Calu3 (cell line): ENCODE measurements around the gene CELF5. TPM values are rescaled to one million over a fixed set of nuclear protein-coding genes. Genes with fewer than 3 reads are reported as not detected.
"Not testable (repeated sequence)": the region's sequence is repeated elsewhere in the genome, so short reads cannot be mapped to it uniquely, and the experiment has no call there.

Experiments used
- BruUV-seq: library from RNA; stranded (reverse); fragments of 400-500 nt; replicated peaks from 2 replicates; lab custom pipeline; 2021; lab: Mats Ljungman, UMichigan
- CTCF ChIA-PET: fragments of 300-600 bp; sonication (Branson Sonifier 250); formaldehyde crosslinking; loops from one replicate; lab custom pipeline; 2022; ENCODE audit warnings: antibody characterized with exemption; lab: Charles Lee
- DNase-seq: peaks from one replicate; pipeline ENCODE4 v3.0.0; 2022
- H3K27ac Mint-ChIP-seq: one replicate; pipeline ENCODE4 v1.8.0; 2022; ENCODE audit warnings: mixed read lengths; ENCODE audit not compliant: unreplicated experiment
- H3K27me3 Mint-ChIP-seq: one replicate; pipeline ENCODE4 v1.8.0; 2022; ENCODE audit warnings: mixed read lengths; ENCODE audit not compliant: unreplicated experiment
- H3K36me3 Mint-ChIP-seq: one replicate; pipeline ENCODE4 v1.8.0; 2022; ENCODE audit warnings: mild to moderate bottlenecking, moderate library complexity, mixed read lengths; ENCODE audit not compliant: insufficient read depth, unreplicated experiment
- H3K4me1 Mint-ChIP-seq: one replicate; pipeline ENCODE4 v1.8.0; 2022; ENCODE audit warnings: mild to moderate bottlenecking, low read depth, mixed read lengths; ENCODE audit not compliant: unreplicated experiment
- H3K4me3 Mint-ChIP-seq: one replicate; pipeline ENCODE4 v1.8.0; 2022; ENCODE audit warnings: mild to moderate bottlenecking, low read depth, moderate library complexity, mixed read lengths; ENCODE audit not compliant: unreplicated experiment
- H3K9me3 Mint-ChIP-seq: one replicate; pipeline ENCODE4 v1.8.0; 2022; ENCODE audit warnings: low read depth, mixed read lengths; ENCODE audit not compliant: unreplicated experiment
- intact Hi-C: fragments of 100-400 bp; cut with micrococcal nuclease; formaldehyde crosslinking; loops from one replicate; pipeline ENCODE4 v1.10.0; 2022; ENCODE audit not compliant: unreplicated experiment
- total RNA-seq: library from RNA; stranded (reverse); gene quantifications from 2 replicates; pipeline ENCODE4 v1.2.3, GENCODE V29; 2022
- TF ChIP-seq, protein P1 (sequence below): fragments of 200-600 bp; IDR thresholded peaks from one replicate; pipeline ENCODE4 v1.8.0; 2022; ENCODE audit warnings: antibody characterized with exemption; ENCODE audit not compliant: unreplicated experiment

The CELF5 gene
- total RNA-seq, 1 experiment from 2014 or later, result 0.40 TPM

- CTCF ChIA-PET, result no interaction called here
- Mint-ChIP-seq H3K27me3 (no peaks in the 10 kb centered on the region), H3K36me3 (peaks cover 3% of the 10 kb centered on the region), H3K9me3 (no peaks in the 10 kb centered on the region), H3K4me3 (no peak overlapping the region), H3K27ac (no peak overlapping the region), H3K4me1 (no peaks in the 10 kb centered on the region)
- BruUV-seq, result no TSS peak
- TF ChIP-seq, protein P1, sequence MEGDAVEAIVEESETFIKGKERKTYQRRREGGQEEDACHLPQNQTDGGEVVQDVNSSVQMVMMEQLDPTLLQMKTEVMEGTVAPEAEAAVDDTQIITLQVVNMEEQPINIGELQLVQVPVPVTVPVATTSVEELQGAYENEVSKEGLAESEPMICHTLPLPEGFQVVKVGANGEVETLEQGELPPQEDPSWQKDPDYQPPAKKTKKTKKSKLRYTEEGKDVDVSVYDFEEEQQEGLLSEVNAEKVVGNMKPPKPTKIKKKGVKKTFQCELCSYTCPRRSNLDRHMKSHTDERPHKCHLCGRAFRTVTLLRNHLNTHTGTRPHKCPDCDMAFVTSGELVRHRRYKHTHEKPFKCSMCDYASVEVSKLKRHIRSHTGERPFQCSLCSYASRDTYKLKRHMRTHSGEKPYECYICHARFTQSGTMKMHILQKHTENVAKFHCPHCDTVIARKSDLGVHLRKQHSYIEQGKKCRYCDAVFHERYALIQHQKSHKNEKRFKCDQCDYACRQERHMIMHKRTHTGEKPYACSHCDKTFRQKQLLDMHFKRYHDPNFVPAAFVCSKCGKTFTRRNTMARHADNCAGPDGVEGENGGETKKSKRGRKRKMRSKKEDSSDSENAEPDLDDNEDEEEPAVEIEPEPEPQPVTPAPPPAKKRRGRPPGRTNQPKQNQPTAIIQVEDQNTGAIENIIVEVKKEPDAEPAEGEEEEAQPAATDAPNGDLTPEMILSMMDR, result no peak
- no peak for DNase-seq
- intact Hi-C loops, result no loop called here
Observed at GRCh38 chr19:3340340-3340739, 115.9 kb downstream of the CELF5 start.

DNA sequence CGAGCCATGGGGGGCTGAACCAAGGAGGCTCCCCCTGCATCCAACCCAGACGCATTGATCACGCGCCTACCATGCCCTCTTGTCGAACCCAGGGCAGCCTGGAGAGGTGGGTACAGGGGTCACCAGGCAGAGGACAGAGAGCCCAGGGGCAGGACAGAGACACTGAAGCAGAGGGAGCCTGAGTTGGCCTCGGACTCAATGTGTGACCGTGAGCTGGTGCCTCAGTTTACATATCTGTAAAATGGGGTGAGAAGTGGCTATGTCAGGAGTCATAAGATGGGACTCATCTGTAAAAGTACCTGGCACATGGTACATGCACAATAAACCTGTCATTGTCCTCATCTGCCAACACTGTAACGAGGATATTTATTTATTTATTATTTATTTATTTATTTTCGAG, 117.8 kb downstream of the CELF5 start:
- Mint-ChIP-seq H3K36me3 (peaks cover 3% of the 10 kb centered on the region), H3K4me3 (no peak overlapping the region), H3K9me3 (no peaks in the 10 kb centered on the region), H3K27ac (no peak overlapping the region), H3K4me1 (no peaks in the 10 kb centered on the region), H3K27me3 (no peaks in the 10 kb centered on the region)
- TF ChIP-seq, protein P1, result no peak
- BruUV-seq, result no TSS peak
- CTCF ChIA-PET, result no interaction called here
- intact Hi-C loops, result no loop called here
- DNase-seq, result no peak

DNA sequence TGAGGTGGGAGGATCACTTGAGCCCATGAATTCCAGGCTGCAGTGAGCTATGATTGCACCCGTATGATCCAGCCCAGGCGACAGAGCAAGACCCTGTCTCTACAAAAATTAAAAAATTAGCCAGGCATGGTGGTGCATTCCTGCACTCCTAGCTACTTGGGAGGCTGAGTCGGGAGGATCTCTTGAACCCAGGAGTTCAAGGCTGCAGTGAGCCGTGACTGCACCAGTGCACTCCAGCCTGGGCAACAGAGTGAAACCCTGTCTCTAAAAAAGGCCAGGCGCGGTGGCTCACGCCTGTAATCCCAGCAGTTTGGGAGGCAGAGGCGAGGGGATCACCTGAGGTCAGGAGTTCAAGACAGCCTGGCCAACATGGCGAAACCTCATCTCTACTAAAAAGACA, 118.5 kb downstream of the CELF5 start:
- H3K9me3 Mint-ChIP-seq, BruUV-seq, H3K27ac Mint-ChIP-seq, CTCF ChIA-PET, H3K4me1 Mint-ChIP-seq, DNase-seq, intact Hi-C loops, H3K36me3 Mint-ChIP-seq, H3K27me3 Mint-ChIP-seq, H3K4me3 Mint-ChIP-seq: not testable (repeated sequence)

- Mint-ChIP-seq H3K36me3 (no peaks in the 10 kb centered on the region), H3K4me3 (no peak overlapping the region), H3K27ac (no peak overlapping the region), H3K27me3 (no peaks in the 10 kb centered on the region), H3K9me3 (no peaks in the 10 kb centered on the region), H3K4me1 (no peaks in the 10 kb centered on the region)
- intact Hi-C loops, result no loop called here
- BruUV-seq, result no TSS peak
- CTCF ChIA-PET, result no interaction called here
- TF ChIP-seq, protein P1, result no peak
- peak; percentile 68 for DNase-seq
Observed at GRCh38 chr19:3343619-3344502, 119.4 kb downstream of the CELF5 start.
